ENCODE data around the gene TTC29. TPM values are rescaled to one million over a fixed set of nuclear protein-coding genes. Genes with fewer than 3 reads are reported as not detected.

The TTC29 gene
- total and polyA plus RNA-seq, 5 donors from 2014 or later, result not detected

- Mint-ChIP-seq H3K4me3 (no peak overlapping the region), H3K4me1 (no peaks in the 10 kb centered on the region), H3K27ac (no peak overlapping the region), H3K9me3 (peaks cover 0 to 3% (median 0%) of the 10 kb centered on the region in 7 donors), H3K27me3 (peaks cover 7% of the 10 kb centered on the region), H3K36me3 (no peaks in the 10 kb centered on the region)
- no peaks in the 10 kb centered on the region for H3K36me3 ChIP-seq (ENCODE audit: control insufficient read depth, insufficient read depth, low read length)
- H3K27ac ChIP-seq (ENCODE audit: insufficient read depth, low read length, poor library complexity, severe bottlenecking), result no peak overlapping the region
- no peaks in the 10 kb centered on the region for H3K9me3 ChIP-seq (ENCODE audit: control insufficient read depth in 2 of 2, low read length in 2 of 2)
- H3K4me3 ChIP-seq (ENCODE audit: low read depth, low read length), result no peak overlapping the region
- ATAC-seq (ENCODE audit: low read depth in 2 of 2) (no peak), DNase-seq (no peak)
- H3K27me3 ChIP-seq (ENCODE audit: control insufficient read depth, insufficient read depth, low read length), result peaks cover 7% of the 10 kb centered on the region
- no peaks in the 10 kb centered on the region for H3K4me1 ChIP-seq (ENCODE audit: control insufficient read depth, insufficient read depth, low read length, poor library complexity, severe bottlenecking)
Observed at GRCh38 chr4:146930673-146931072, 15.0 kb downstream of the TTC29 start.

DNA sequence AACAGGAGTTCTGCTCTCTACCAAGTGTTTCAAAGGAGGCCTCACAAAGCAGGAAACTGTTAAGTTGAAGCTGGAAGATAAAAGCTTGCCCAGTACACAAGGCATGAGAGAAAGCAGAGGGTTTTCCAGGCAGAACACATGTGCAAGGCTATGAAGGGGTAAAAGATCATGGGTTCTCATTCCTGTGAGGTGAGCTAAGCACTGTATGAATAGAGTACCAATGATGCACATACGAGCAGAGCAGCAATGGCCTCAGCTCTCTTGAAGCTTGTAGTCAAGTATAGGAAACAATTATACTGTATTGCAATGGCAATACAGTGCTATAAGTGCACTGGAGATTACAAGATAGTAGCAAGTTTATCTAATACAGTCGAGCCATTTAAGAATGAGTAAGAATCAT, 18.0 kb downstream of the TTC29 start:
- Histone ChIP-seq H3K27ac (ENCODE audit: insufficient read depth, low read length, poor library complexity, severe bottlenecking) (no peak overlapping the region), H3K36me3 (ENCODE audit: control insufficient read depth, insufficient read depth, low read length) (no peaks in the 10 kb centered on the region), H3K4me1 (ENCODE audit: control insufficient read depth, insufficient read depth, low read length, poor library complexity, severe bottlenecking) (no peaks in the 10 kb centered on the region), H3K9me3 (ENCODE audit: control insufficient read depth in 2 of 2, low read length in 2 of 2) (no peaks in the 10 kb centered on the region), H3K27me3 (ENCODE audit: control insufficient read depth, insufficient read depth, low read length) (peaks cover 7% of the 10 kb centered on the region), H3K4me3 (ENCODE audit: low read depth, low read length) (no peak overlapping the region)
- Mint-ChIP-seq H3K27ac (no peak overlapping the region), H3K4me3 (no peak overlapping the region), H3K36me3 (no peaks in the 10 kb centered on the region), H3K9me3 (peaks cover 0 to 3% (median 0%) of the 10 kb centered on the region in 7 donors), H3K27me3 (peaks cover 24% of the 10 kb centered on the region), H3K4me1 (no peaks in the 10 kb centered on the region)
- ATAC-seq (ENCODE audit: low read depth in 2 of 2) (no peak), DNase-seq (no peak)

DNA sequence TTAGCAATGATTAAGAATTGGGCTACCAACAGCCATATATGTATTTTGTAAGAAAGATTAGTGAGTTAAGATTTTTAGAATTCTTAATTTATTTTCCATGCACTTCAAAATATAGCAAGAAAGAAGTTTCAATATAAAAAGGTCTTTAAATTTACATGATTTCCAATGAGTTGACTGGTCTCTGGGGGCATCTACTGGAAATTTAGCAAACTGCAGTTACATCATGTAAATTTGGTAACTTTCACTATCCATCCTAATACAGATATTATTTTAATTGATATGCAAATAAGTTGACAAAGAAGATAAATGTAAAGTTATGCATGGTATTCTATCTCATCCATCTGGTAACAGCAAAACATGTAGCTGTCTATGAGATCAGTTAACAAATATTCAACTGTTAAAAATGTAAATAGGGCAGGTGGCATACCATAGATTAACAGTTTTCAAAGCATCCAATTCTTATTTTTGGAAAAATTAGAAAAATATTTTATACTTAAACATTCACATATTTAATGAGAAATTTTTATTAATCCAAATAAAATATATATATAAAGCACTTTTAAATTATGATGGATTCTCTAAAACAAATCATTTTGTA, 29.1 kb downstream of the TTC29 start:
- H3K4me3 Mint-ChIP-seq, result no peak overlapping the region
- Histone ChIP-seq H3K27ac (ENCODE audit: insufficient read depth, low read length, poor library complexity, severe bottlenecking) (no peak overlapping the region), H3K36me3 (ENCODE audit: control insufficient read depth, insufficient read depth, low read length) (no peaks in the 10 kb centered on the region), H3K9me3 (ENCODE audit: control insufficient read depth in 2 of 2, low read length in 2 of 2) (no peaks in the 10 kb centered on the region), H3K27me3 (ENCODE audit: control insufficient read depth, insufficient read depth, low read length) (peaks cover 2% of the 10 kb centered on the region), H3K4me1 (ENCODE audit: control insufficient read depth, insufficient read depth, low read length, poor library complexity, severe bottlenecking) (no peaks in the 10 kb centered on the region), H3K4me3 (ENCODE audit: low read depth, low read length) (no peak overlapping the region)
- no peaks in the 10 kb centered on the region for H3K36me3 Mint-ChIP-seq
- peak in 2 of 3 donors; percentile 31 to 50 for DNase-seq
- H3K27me3 Mint-ChIP-seq, result peaks cover 5% of the 10 kb centered on the region
- ATAC-seq (ENCODE audit: low read depth in 2 of 2), result no peak
- H3K9me3 Mint-ChIP-seq, result peaks cover 0 to 3% (median 0%) of the 10 kb centered on the region in 7 donors
- H3K27ac Mint-ChIP-seq, result no peak overlapping the region
- H3K4me1 Mint-ChIP-seq, result no peaks in the 10 kb centered on the region

GRCh38 chr4:146915132-146915531, 30.5 kb downstream of the TTC29 start:
- Histone ChIP-seq H3K9me3 (ENCODE audit: control insufficient read depth in 2 of 2, low read length in 2 of 2) (no peaks in the 10 kb centered on the region), H3K27ac (ENCODE audit: insufficient read depth, low read length, poor library complexity, severe bottlenecking) (no peak overlapping the region), H3K36me3 (ENCODE audit: control insufficient read depth, insufficient read depth, low read length) (no peaks in the 10 kb centered on the region), H3K27me3 (ENCODE audit: control insufficient read depth, insufficient read depth, low read length) (peaks cover 2% of the 10 kb centered on the region), H3K4me1 (ENCODE audit: control insufficient read depth, insufficient read depth, low read length, poor library complexity, severe bottlenecking) (no peaks in the 10 kb centered on the region), H3K4me3 (ENCODE audit: low read depth, low read length) (no peak overlapping the region)
- Mint-ChIP-seq H3K27ac (no peak overlapping the region), H3K36me3 (no peaks in the 10 kb centered on the region), H3K9me3 (peaks cover 0 to 3% (median 0%) of the 10 kb centered on the region in 7 donors), H3K4me1 (no peaks in the 10 kb centered on the region), H3K27me3 (peaks cover 5% of the 10 kb centered on the region), H3K4me3 (no peak overlapping the region)
- no peak for ATAC-seq (ENCODE audit: low read depth in 2 of 2)
- DNase-seq, result no peak

DNA sequence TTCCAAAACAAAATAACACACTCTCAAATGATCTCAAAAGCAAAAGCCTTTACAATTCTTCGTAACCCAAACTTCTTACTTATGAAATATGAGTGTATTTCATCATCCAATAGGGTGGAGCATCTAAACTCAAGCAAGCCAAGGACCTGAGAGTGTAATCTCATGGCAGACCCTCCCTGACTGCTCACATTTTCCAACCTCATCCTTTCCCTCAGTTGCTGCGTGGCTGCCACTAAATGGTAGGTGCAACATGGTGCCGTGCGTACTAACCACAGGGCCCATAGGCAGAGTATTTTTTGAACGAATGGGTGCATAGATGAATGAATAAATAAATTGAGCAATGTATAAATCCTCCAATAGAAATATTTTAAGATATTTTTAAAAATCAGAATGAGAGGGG, 45.4 kb downstream of the TTC29 start:
- peaks cover 0 to 2% (median 0%) of the 10 kb centered on the region in 7 donors for H3K9me3 Mint-ChIP-seq

DNA sequence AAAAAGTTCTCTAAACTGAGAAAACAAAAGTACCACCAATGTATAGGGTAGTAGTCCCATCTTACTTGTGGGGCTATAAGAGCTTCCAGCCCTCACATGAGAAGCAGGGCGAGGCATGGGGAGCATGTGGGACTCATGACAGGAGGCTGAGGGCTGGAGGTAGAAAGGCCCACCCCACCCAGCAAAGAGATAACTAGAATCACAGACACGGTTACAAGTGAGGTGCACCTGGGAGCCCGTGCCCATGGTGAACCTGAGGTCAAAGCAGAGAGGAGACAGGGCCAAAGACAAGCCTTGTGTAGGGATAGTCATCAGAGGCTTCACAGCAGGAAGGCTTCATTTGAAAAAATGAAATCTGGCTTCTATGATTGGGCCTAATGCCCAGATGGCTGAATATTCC, 55.4 kb downstream of the TTC29 start:
- H3K9me3 Mint-ChIP-seq, result peaks cover 0 to 3% (median 0%) of the 10 kb centered on the region in 7 donors
- no peaks in the 10 kb centered on the region for H3K4me1 Mint-ChIP-seq
- DNase-seq (no peak), ATAC-seq (ENCODE audit: low read depth in 2 of 2) (no peak)
- H3K27me3 ChIP-seq (ENCODE audit: control insufficient read depth, insufficient read depth, low read length), result no peaks in the 10 kb centered on the region
- H3K27ac Mint-ChIP-seq, result no peak overlapping the region
- H3K9me3 ChIP-seq (ENCODE audit: control insufficient read depth in 2 of 2, low read length in 2 of 2), result no peaks in the 10 kb centered on the region
- H3K27me3 Mint-ChIP-seq, result no peaks in the 10 kb centered on the region
- H3K4me3 ChIP-seq (ENCODE audit: low read depth, low read length), result no peak overlapping the region
- H3K4me3 Mint-ChIP-seq, result no peak overlapping the region
- H3K36me3 ChIP-seq (ENCODE audit: control insufficient read depth, insufficient read depth, low read length), result no peaks in the 10 kb centered on the region
- no peaks in the 10 kb centered on the region for H3K4me1 ChIP-seq (ENCODE audit: control insufficient read depth, insufficient read depth, low read length, poor library complexity, severe bottlenecking)
- H3K36me3 Mint-ChIP-seq, result no peaks in the 10 kb centered on the region
- H3K27ac ChIP-seq (ENCODE audit: insufficient read depth, low read length, poor library complexity, severe bottlenecking), result no peak overlapping the region

More for the DNA sequence above, 45.4 kb downstream of the TTC29 start:
- Histone ChIP-seq H3K4me1 (ENCODE audit: control insufficient read depth, insufficient read depth, low read length, poor library complexity, severe bottlenecking) (no peaks in the 10 kb centered on the region), H3K9me3 (ENCODE audit: control insufficient read depth in 2 of 2, low read length in 2 of 2) (no peaks in the 10 kb centered on the region), H3K4me3 (ENCODE audit: low read depth, low read length) (no peak overlapping the region), H3K36me3 (ENCODE audit: control insufficient read depth, insufficient read depth, low read length) (no peaks in the 10 kb centered on the region), H3K27ac (ENCODE audit: insufficient read depth, low read length, poor library complexity, severe bottlenecking) (no peak overlapping the region), H3K27me3 (ENCODE audit: control insufficient read depth, insufficient read depth, low read length) (no peaks in the 10 kb centered on the region)
- H3K27me3 Mint-ChIP-seq, result peaks cover 4% of the 10 kb centered on the region
- no peak overlapping the region for H3K4me3 Mint-ChIP-seq
- no peak for DNase-seq
- H3K27ac Mint-ChIP-seq, result no peak overlapping the region
- ATAC-seq (ENCODE audit: low read depth in 2 of 2), result no peak
- no peaks in the 10 kb centered on the region for H3K36me3 Mint-ChIP-seq
- no peaks in the 10 kb centered on the region for H3K4me1 Mint-ChIP-seq

GRCh38 chr4:146883070-146883469, 62.6 kb downstream of the TTC29 start:
- Histone ChIP-seq H3K27ac (ENCODE audit: insufficient read depth, low read length, poor library complexity, severe bottlenecking) (no peak overlapping the region), H3K4me3 (ENCODE audit: low read depth, low read length) (no peak overlapping the region), H3K4me1 (ENCODE audit: control insufficient read depth, insufficient read depth, low read length, poor library complexity, severe bottlenecking) (no peaks in the 10 kb centered on the region), H3K36me3 (ENCODE audit: control insufficient read depth, insufficient read depth, low read length) (no peaks in the 10 kb centered on the region), H3K9me3 (ENCODE audit: control insufficient read depth in 2 of 2, low read length in 2 of 2) (no peaks in the 10 kb centered on the region), H3K27me3 (ENCODE audit: control insufficient read depth, insufficient read depth, low read length) (no peaks in the 10 kb centered on the region)
- DNase-seq (no peak), ATAC-seq (ENCODE audit: low read depth in 2 of 2) (no peak)
- no peak overlapping the region for H3K4me3 Mint-ChIP-seq
- H3K27me3 Mint-ChIP-seq, result peaks cover 4% of the 10 kb centered on the region
- H3K4me1 Mint-ChIP-seq, result no peaks in the 10 kb centered on the region
- H3K27ac Mint-ChIP-seq, result no peak overlapping the region
- peaks cover 0 to 3% (median 0%) of the 10 kb centered on the region in 7 donors for H3K9me3 Mint-ChIP-seq
- no peaks in the 10 kb centered on the region for H3K36me3 Mint-ChIP-seq

GRCh38 chr4:146857298-146857697, 88.4 kb downstream of the TTC29 start:
- no peaks in the 10 kb centered on the region for H3K27me3 Mint-ChIP-seq
- peaks cover 0 to 2% (median 0%) of the 10 kb centered on the region in 7 donors for H3K9me3 Mint-ChIP-seq
- ATAC-seq (ENCODE audit: low read depth in 2 of 2), result no peak
- Histone ChIP-seq H3K36me3 (ENCODE audit: control insufficient read depth, insufficient read depth, low read length) (no peaks in the 10 kb centered on the region), H3K27ac (ENCODE audit: insufficient read depth, low read length, poor library complexity, severe bottlenecking) (no peak overlapping the region), H3K9me3 (ENCODE audit: control insufficient read depth in 2 of 2, low read length in 2 of 2) (no peaks in the 10 kb centered on the region), H3K4me3 (ENCODE audit: low read depth, low read length) (no peak overlapping the region), H3K4me1 (ENCODE audit: control insufficient read depth, insufficient read depth, low read length, poor library complexity, severe bottlenecking) (no peaks in the 10 kb centered on the region), H3K27me3 (ENCODE audit: control insufficient read depth, insufficient read depth, low read length) (no peaks in the 10 kb centered on the region)
- H3K4me3 Mint-ChIP-seq, result no peak overlapping the region
- H3K27ac Mint-ChIP-seq, result no peak overlapping the region
- no peaks in the 10 kb centered on the region for H3K4me1 Mint-ChIP-seq
- DNase-seq, result no peak
- no peaks in the 10 kb centered on the region for H3K36me3 Mint-ChIP-seq
